ENCODE results near the gene SYNPO2. TPM values are rescaled to one million over a fixed set of nuclear protein-coding genes. Genes with fewer than 3 reads are reported as not detected.

Gene SYNPO2
- total RNA-seq, 1 experiment from 2014 or later = 0.93 TPM

- intact Hi-C loops (cut with micrococcal nuclease) = no loop called here
- H4K20me1 ChIP-seq (ENCODE audit: insufficient read depth) = no peaks in the 10 kb centered on the region
- TF ChIP-seq YY1 (IDR thresholded peaks at IDR 0.05; ENCODE audit: extremely low read depth, insufficient replicate concordance, low read depth, low read length) = no peak
- no peak for TF ChIP-seq RAD21 (IDR thresholded peaks at IDR 0.05; ENCODE audit: low read depth)
- no peak for TF ChIP-seq CTCF (IDR thresholded peaks at IDR 0.05 in 2 of 3, conservative IDR thresholded peaks at IDR 0.05 in 1 of 3; ENCODE audit: borderline replicate concordance in 1 of 3, insufficient read depth in 1 of 3, low read depth in 2 of 3, low read length in 2 of 3)
- TF ChIP-seq CBX3 (IDR thresholded peaks at IDR 0.05; ENCODE audit: low read depth) = no peak
- no peak for TF ChIP-seq CEBPB (IDR thresholded peaks at IDR 0.05; ENCODE audit: low read depth)
- no peak for TF ChIP-seq SRF (IDR thresholded peaks at IDR 0.05; ENCODE audit: low read depth)
- TF ChIP-seq ZNF274 (IDR thresholded peaks at IDR 0.05; ENCODE audit: low read depth, low read length) = no peak
- no peak for TF ChIP-seq REST (IDR thresholded peaks at IDR 0.05; ENCODE audit: low read depth)
- no peak for TF ChIP-seq POLR2A (IDR thresholded peaks at IDR 0.05; ENCODE audit: borderline replicate concordance, extremely low read depth, insufficient read depth, insufficient read length)
- no peaks in the 10 kb centered on the region for H3K36me3 ChIP-seq (ENCODE audit: control insufficient read depth in 1 of 2, insufficient read depth in 2 of 2, low read length in 2 of 2)
- H3K4me1 ChIP-seq (ENCODE audit: control insufficient read depth in 1 of 2, insufficient read depth in 2 of 2, low read length in 2 of 2) = peaks cover 0 to 6% of the 10 kb centered on the region in 2 experiments; a peak in 1 of 4 replicates
- H3K27ac ChIP-seq (ENCODE audit: low read depth, low read length) = no peak overlapping the region
- CTCF ChIA-PET = interaction anchor here (1.5 kb wide), 1 partner anchor 9 kb away, joined by 7 read pairs; no protein-coding TSS in a partner anchor
- H3K27me3 ChIP-seq (ENCODE audit: insufficient read depth, low read length) = no peaks in the 10 kb centered on the region
- H2AFZ ChIP-seq (ENCODE audit: low read depth, low read length, poor library complexity, severe bottlenecking) = no peak overlapping the region
- H3K9me2 ChIP-seq (ENCODE audit: insufficient read depth) = no peaks in the 10 kb centered on the region
- POLR2A ChIA-PET = no interaction called here
- no TSS peak for BruUV-seq (replicated peaks)
- DNase-seq (ENCODE audit: low read depth, low spot score) = no peak
- no peak overlapping the region for H3K9ac ChIP-seq (ENCODE audit: low read length)
- H3K4me3 ChIP-seq (replicated peaks in 1 of 2; ENCODE audit: low read depth in 1 of 2, low read length in 2 of 2) = no peak overlapping the region
- RAD21 ChIA-PET (ENCODE audit: low non-redundant PET in 1 of 2, low total read pairs in 2 of 2, uncharacterized antibody in 2 of 2, unreplicated experiment in 2 of 2) = no interaction called here
- no peak for ATAC-seq
- no peaks in the 10 kb centered on the region for H3K9me3 ChIP-seq (ENCODE audit: control insufficient read depth in 1 of 2, insufficient read depth in 1 of 2, low read depth in 1 of 2, low read length in 2 of 2)
- no peak overlapping the region for H3K4me2 ChIP-seq (ENCODE audit: low read length)
- no peaks in the 10 kb centered on the region for H3K79me2 ChIP-seq (ENCODE audit: insufficient read depth, low read length)
These were observed 144.4 kb downstream of the SYNPO2 start for GRCh38 chr4:119032921-119033685.
